ENCODE results near the gene RGS12. TPM values are rescaled to one million over a fixed set of nuclear protein-coding genes. Genes with fewer than 3 reads are reported as not detected.
A peak's percentile ranks its signal among the peaks of the same experiment; 100 is the strongest.

RGS12 gene
- total and polyA plus RNA-seq, 2 of the 13 experiments (the other 11 are each of a cell fraction or from before 2014, with no cell fraction given), result 21.0 to 27.7 TPM

DNA sequence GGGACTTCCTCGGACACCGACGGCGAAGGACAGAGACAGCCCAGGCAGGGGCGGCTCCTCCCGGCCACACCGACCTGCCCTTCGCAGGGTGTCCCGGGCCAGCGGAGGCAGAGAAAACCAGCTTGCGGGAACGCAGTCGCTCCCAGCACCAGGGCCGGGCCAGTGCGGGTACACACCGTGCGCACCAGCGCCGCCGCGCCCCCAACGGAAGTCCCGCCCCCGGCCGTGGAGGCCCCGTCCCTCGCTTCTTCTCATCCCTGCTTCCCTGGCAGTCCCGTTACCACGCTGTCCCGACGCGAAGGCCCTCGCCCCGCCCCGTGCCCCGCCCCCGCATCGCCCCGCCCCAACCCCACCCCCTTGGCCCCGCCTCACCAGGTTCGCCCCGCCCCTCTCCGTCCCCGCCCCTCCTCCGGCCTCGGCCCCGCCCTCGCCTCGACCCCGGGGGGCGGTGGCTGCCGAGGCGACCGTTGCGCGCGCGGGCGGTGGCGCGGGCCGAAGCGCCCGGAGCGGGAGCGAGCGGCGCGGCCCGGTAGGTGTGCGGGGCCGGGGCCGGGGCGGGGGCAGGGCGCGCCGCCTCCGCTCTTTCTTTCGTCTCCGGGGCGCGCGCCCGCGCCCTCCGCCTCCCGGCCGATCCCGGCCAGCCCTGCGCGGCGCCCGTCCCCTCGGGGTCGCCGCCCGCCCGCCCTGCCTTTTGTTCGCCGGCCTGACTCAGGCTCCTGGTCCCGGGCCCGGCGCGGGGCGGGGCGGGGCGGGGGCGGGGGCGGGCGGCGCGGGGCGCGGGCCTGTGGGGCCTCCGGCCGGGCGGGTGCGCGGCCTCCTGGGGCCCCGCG, at the start of gene RGS12 (continued):
- TF ChIP-seq, protein P1, sequence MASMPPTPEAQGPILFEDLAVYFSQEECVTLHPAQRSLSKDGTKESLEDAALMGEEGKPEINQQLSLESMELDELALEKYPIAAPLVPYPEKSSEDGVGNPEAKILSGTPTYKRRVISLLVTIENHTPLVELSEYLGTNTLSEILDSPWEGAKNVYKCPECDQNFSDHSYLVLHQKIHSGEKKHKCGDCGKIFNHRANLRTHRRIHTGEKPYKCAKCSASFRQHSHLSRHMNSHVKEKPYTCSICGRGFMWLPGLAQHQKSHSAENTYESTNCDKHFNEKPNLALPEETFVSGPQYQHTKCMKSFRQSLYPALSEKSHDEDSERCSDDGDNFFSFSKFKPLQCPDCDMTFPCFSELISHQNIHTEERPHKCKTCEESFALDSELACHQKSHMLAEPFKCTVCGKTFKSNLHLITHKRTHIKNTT (CRISPR knock-in tag; IDR thresholded peaks at IDR 0.05), result no peak
- TF ChIP-seq YY1 (IDR thresholded peaks at IDR 0.05; ENCODE audit: insufficient read depth, insufficient replicate concordance, low read depth, low read length), result no peak
- no peak for TF ChIP-seq MAFG (CRISPR knock-in tag; IDR thresholded peaks at IDR 0.05)
- 0 out of 2 replicates have a peak, but pooled peaks have one; percentile 47 for TF ChIP-seq SP5 (CRISPR knock-in tag; IDR thresholded peaks at IDR 0.05; ENCODE audit: borderline replicate concordance, low read depth)
- no peak for TF ChIP-seq ZNF841 (CRISPR knock-in tag; IDR thresholded peaks at IDR 0.05; ENCODE audit: borderline replicate concordance)
- TF ChIP-seq IRF2 (CRISPR knock-in tag; IDR thresholded peaks at IDR 0.05), result peak; percentile 33; the same call in 1 of the 2 replicates
- TF ChIP-seq ZFP90 (CRISPR knock-in tag; IDR thresholded peaks at IDR 0.05; ENCODE audit: borderline replicate concordance), result no peak
- TF ChIP-seq, protein P2, sequence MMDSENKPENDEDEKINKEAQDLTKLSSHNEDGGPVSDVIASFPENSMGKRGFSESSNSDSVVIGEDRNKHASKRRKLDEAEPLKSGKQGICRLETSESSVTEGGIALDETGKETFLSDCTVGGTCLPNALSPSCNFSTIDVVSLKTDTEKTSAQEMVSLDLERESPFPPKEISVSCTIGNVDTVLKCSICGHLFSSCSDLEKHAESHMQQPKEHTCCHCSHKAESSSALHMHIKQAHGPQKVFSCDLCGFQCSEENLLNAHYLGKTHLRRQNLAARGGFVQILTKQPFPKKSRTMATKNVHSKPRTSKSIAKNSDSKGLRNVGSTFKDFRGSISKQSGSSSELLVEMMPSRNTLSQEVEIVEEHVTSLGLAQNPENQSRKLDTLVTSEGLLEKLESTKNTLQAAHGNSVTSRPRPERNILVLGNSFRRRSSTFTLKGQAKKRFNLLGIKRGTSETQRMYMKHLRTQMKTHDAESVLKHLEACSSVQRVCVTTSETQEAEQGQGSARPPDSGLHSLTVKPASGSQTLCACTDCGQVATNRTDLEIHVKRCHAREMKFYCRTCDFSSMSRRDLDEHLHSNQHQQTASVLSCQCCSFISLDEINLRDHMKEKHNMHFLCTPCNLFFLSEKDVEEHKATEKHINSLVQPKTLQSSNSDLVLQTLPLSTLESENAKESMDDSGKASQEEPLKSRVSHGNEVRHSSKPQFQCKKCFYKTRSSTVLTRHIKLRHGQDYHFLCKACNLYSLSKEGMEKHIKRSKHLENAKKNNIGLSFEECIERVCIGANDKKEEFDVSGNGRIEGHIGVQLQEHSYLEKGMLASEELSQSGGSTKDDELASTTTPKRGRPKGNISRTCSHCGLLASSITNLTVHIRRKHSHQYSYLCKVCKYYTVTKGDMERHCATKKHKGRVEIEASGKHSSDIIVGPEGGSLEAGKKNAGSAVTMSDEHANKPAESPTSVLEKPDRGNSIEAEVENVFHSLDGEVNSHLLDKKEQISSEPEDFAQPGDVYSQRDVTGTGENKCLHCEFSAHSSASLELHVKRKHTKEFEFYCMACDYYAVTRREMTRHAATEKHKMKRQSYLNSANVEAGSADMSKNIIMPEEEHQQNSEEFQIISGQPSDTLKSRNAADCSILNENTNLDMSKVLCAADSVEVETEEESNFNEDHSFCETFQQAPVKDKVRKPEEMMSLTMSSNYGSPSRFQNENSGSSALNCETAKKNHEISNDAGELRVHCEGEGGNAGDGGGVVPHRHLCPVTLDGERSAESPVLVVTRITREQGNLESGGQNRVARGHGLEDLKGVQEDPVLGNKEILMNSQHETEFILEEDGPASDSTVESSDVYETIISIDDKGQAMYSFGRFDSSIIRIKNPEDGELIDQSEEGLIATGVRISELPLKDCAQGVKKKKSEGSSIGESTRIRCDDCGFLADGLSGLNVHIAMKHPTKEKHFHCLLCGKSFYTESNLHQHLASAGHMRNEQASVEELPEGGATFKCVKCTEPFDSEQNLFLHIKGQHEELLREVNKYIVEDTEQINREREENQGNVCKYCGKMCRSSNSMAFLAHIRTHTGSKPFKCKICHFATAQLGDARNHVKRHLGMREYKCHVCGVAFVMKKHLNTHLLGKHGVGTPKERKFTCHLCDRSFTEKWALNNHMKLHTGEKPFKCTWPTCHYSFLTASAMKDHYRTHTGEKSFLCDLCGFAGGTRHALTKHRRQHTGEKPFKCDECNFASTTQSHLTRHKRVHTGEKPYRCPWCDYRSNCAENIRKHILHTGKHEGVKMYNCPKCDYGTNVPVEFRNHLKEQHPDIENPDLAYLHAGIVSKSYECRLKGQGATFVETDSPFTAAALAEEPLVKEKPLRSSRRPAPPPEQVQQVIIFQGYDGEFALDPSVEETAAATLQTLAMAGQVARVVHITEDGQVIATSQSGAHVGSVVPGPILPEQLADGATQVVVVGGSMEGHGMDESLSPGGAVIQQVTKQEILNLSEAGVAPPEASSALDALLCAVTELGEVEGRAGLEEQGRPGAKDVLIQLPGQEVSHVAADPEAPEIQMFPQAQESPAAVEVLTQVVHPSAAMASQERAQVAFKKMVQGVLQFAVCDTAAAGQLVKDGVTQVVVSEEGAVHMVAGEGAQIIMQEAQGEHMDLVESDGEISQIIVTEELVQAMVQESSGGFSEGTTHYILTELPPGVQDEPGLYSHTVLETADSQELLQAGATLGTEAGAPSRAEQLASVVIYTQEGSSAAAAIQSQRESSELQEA (CRISPR knock-in tag; IDR thresholded peaks at IDR 0.05; ENCODE audit: not compliant biosample characterization), result no peak
- TF ChIP-seq, protein P3, sequence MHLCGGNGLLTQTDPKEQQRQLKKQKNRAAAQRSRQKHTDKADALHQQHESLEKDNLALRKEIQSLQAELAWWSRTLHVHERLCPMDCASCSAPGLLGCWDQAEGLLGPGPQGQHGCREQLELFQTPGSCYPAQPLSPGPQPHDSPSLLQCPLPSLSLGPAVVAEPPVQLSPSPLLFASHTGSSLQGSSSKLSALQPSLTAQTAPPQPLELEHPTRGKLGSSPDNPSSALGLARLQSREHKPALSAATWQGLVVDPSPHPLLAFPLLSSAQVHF (CRISPR knock-in tag; IDR thresholded peaks at IDR 0.05), result no peak
- no peak for TF ChIP-seq PAF1 (CRISPR knock-in tag; IDR thresholded peaks at IDR 0.05)
- no peak for TF ChIP-seq PRMT3 (CRISPR knock-in tag; IDR thresholded peaks at IDR 0.05; ENCODE audit: borderline replicate concordance, low read depth)
- TF ChIP-seq ZNF709 (CRISPR knock-in tag; IDR thresholded peaks at IDR 0.05), result no peak; the same call in 1 of the 2 replicates
- peak; percentile 93 for TF ChIP-seq ZNF326 (CRISPR knock-in tag; IDR thresholded peaks at IDR 0.05; ENCODE audit: borderline replicate concordance)
- no peak for TF ChIP-seq WIZ (CRISPR knock-in tag; IDR thresholded peaks at IDR 0.05)
- TF ChIP-seq, protein P4, sequence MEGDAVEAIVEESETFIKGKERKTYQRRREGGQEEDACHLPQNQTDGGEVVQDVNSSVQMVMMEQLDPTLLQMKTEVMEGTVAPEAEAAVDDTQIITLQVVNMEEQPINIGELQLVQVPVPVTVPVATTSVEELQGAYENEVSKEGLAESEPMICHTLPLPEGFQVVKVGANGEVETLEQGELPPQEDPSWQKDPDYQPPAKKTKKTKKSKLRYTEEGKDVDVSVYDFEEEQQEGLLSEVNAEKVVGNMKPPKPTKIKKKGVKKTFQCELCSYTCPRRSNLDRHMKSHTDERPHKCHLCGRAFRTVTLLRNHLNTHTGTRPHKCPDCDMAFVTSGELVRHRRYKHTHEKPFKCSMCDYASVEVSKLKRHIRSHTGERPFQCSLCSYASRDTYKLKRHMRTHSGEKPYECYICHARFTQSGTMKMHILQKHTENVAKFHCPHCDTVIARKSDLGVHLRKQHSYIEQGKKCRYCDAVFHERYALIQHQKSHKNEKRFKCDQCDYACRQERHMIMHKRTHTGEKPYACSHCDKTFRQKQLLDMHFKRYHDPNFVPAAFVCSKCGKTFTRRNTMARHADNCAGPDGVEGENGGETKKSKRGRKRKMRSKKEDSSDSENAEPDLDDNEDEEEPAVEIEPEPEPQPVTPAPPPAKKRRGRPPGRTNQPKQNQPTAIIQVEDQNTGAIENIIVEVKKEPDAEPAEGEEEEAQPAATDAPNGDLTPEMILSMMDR (CRISPR knock-in tag; IDR thresholded peaks at IDR 0.05), result no peak; the same call in 1 of the 2 replicates
- no peak for TF ChIP-seq RFXANK (CRISPR knock-in tag; IDR thresholded peaks at IDR 0.05)
- TF ChIP-seq NR2F6 (IDR thresholded peaks at IDR 0.05), result no peak
- peak; percentile 24; the same call in 1 of the 2 replicates for TF ChIP-seq NR2F6 (CRISPR knock-in tag; IDR thresholded peaks at IDR 0.05)

Data from HepG2 (cell line).